Natural killer cell (primary cell): ENCODE measurements around the gene PRRX2. TPM values are rescaled to one million over a fixed set of nuclear protein-coding genes. Genes with fewer than 3 reads are reported as not detected.

ENCODE experiments used
- ATAC-seq, 3 donors: fragments of 150-1000 bp in 2 of 3; fragments of 200-7000 bp in 1 of 3; cut with Tn5 transposase; 1 replicate in 1 of 3; 2 replicates in 2 of 3; pipeline ENCODE4 v1.10.0; 2021; ENCODE audit warnings: mild to moderate bottlenecking in 2 of 3, moderate library complexity in 2 of 3
- DNase-seq, 2 donors: peaks; one replicate each; pipeline versions ENCODE4 v3.0.0 to v3.0.0-alpha.2; 2013 to 2021; ENCODE audit warnings: mixed read lengths in 1 of 2
- H3K27ac ChIP-seq: one replicate; pipeline ENCODE4 v1.5.1; 2013; ENCODE audit warnings: mild to moderate bottlenecking, low read length
- H3K27me3 ChIP-seq: one replicate; pipeline ENCODE4 v1.6.1; 2013; ENCODE audit warnings: low read length; ENCODE audit not compliant: control insufficient read depth, insufficient read depth
- H3K36me3 ChIP-seq: one replicate; pipeline ENCODE4 v1.6.1; 2013; ENCODE audit warnings: low read length; ENCODE audit not compliant: control insufficient read depth, insufficient read depth
- H3K4me1 ChIP-seq: one replicate; pipeline ENCODE4 v1.6.1; 2013; ENCODE audit warnings: low read length; ENCODE audit not compliant: control insufficient read depth, insufficient read depth
- H3K4me3 ChIP-seq: one replicate; pipeline ENCODE4 v1.5.1; 2013; ENCODE audit warnings: low read length
- H3K9me3 ChIP-seq: one replicate; pipeline ENCODE4 v1.6.1; 2013; ENCODE audit warnings: low read length; ENCODE audit not compliant: control insufficient read depth, insufficient read depth
- H3K27ac Mint-ChIP-seq, 2 donors: one replicate each; pipeline ENCODE4 v1.8.0; 2022; ENCODE audit warnings: mild to moderate bottlenecking in 2 of 2, mixed read lengths in 2 of 2, moderate library complexity in 1 of 2
- H3K27me3 Mint-ChIP-seq, 2 donors: one replicate each; pipeline ENCODE4 v1.8.0; 2022; ENCODE audit warnings: low read depth in 2 of 2, mixed read lengths in 2 of 2
- H3K36me3 Mint-ChIP-seq: one replicate; pipeline ENCODE4 v1.8.0; 2022; ENCODE audit warnings: mixed read lengths
- H3K4me1 Mint-ChIP-seq, 2 donors: one replicate each; pipeline ENCODE4 v1.8.0; 2022; ENCODE audit warnings: mixed read lengths in 2 of 2
- H3K4me3 Mint-ChIP-seq: one replicate; pipeline ENCODE4 v1.8.0; 2022; ENCODE audit warnings: mild to moderate bottlenecking, moderate library complexity, mixed read lengths
- H3K9me3 Mint-ChIP-seq, 2 donors: one replicate each; pipeline ENCODE4 v1.8.0; 2022; ENCODE audit warnings: mixed read lengths in 2 of 2
- CTCF ChIP-seq: fragments of 200-600 bp; IDR thresholded peaks from one replicate; pipeline ENCODE4 v1.8.0; 2022; ENCODE audit warnings: antibody characterized with exemption
- WGBS: methylation state at CpG from one replicate; pipeline ENCODE4 v1.1.7; 2013; ENCODE audit warnings: missing lambda C conversion rate; ENCODE audit not compliant: insufficient coverage; 5-methylcytosine and 5-hydroxymethylcytosine counted together
- intact Hi-C: fragments of 100-400 bp; cut with micrococcal nuclease; formaldehyde crosslinking; loops from one replicate; pipeline ENCODE4 v1.14.2; 2022
- total RNA-seq, 4 donors: library from RNA; stranded (reverse); fragments of 120-200 nt in 1 of 4; gene quantifications; one replicate each; pipeline versions ENCODE4 v1.2.3 to v1.2.4, GENCODE V29; 2013 to 2022

PRRX2 gene
- total RNA-seq, 3 donors from 2014 or later (not counting 1 experiment from before 2014, with no cell fraction given) = not detected

GRCh38 chr9:129627556-129628440 lies 37.6 kb upstream of the PRRX2 start:
- Histone ChIP-seq H3K36me3 (peaks cover 3% of the 10 kb centered on the region), H3K9me3 (no peaks in the 10 kb centered on the region), H3K27ac (no peak overlapping the region), H3K4me3 (no peak overlapping the region), H3K27me3 (no peaks in the 10 kb centered on the region), H3K4me1 (peaks cover 49% of the 10 kb centered on the region)
- H3K4me3 Mint-ChIP-seq = peak overlapping the region; percentile 84
- ATAC-seq = no peak
- TF ChIP-seq CTCF = no peak
- H3K27ac Mint-ChIP-seq = peak overlapping the region; percentile 93
- intact Hi-C loops = no loop called here
- H3K4me1 Mint-ChIP-seq = peaks cover 42 to 62% of the 10 kb centered on the region in 2 donors
- no peaks in the 10 kb centered on the region for H3K9me3 Mint-ChIP-seq
- 79% methylated on average over 12 of the region's 12 CpGs for WGBS
- H3K27me3 Mint-ChIP-seq = peaks cover 0 to 4% of the 10 kb centered on the region in 2 donors
- no peak for DNase-seq
- no peaks in the 10 kb centered on the region for H3K36me3 Mint-ChIP-seq

GRCh38 chr9:129628709-129629108 lies 36.7 kb upstream of the PRRX2 start:
- Mint-ChIP-seq H3K36me3 (no peaks in the 10 kb centered on the region), H3K27ac (peak overlapping the region in 1 of 2 donors; percentile 93), H3K4me3 (no peak overlapping the region), H3K9me3 (no peaks in the 10 kb centered on the region), H3K4me1 (peaks cover 42 to 62% of the 10 kb centered on the region in 2 donors), H3K27me3 (no peaks in the 10 kb centered on the region)
- Histone ChIP-seq H3K4me1 (peaks cover 49% of the 10 kb centered on the region), H3K36me3 (peaks cover 10% of the 10 kb centered on the region), H3K27ac (no peak overlapping the region), H3K4me3 (no peak overlapping the region), H3K27me3 (no peaks in the 10 kb centered on the region), H3K9me3 (no peaks in the 10 kb centered on the region)
- DNase-seq = no peak
- WGBS = 89% methylated on average over 5 of the region's 6 CpGs
- ATAC-seq = no peak
- TF ChIP-seq CTCF = no peak
- intact Hi-C loops = no loop called here

- 70% methylated on average over 7 of the region's 8 CpGs for WGBS
- Histone ChIP-seq H3K9me3 (no peaks in the 10 kb centered on the region), H3K27me3 (no peaks in the 10 kb centered on the region), H3K4me1 (peaks cover 45% of the 10 kb centered on the region), H3K4me3 (no peak overlapping the region), H3K27ac (no peak overlapping the region), H3K36me3 (peaks cover 15% of the 10 kb centered on the region)
- no peaks in the 10 kb centered on the region for H3K36me3 Mint-ChIP-seq
- H3K4me1 Mint-ChIP-seq = peaks cover 38 to 57% of the 10 kb centered on the region in 2 donors
- no peaks in the 10 kb centered on the region for H3K9me3 Mint-ChIP-seq
- TF ChIP-seq CTCF = no peak
- DNase-seq (no peak), ATAC-seq (no peak)
- peak overlapping the region; percentile 21 for H3K4me3 Mint-ChIP-seq
- H3K27ac Mint-ChIP-seq = peak overlapping the region; percentile 8 to 27
- intact Hi-C loops = no loop called here
- no peaks in the 10 kb centered on the region for H3K27me3 Mint-ChIP-seq
Observed at GRCh38 chr9:129629251-129629820, 36.1 kb upstream of the PRRX2 start.
